Mammary epithelial cell (primary cell): ENCODE measurements around the gene ENKD1.

Experiments used
- CTCF ChIP-seq, 2 donors: IDR thresholded peaks in 1 of 2; conservative IDR thresholded peaks in 1 of 2; 2 replicates each; pipeline ENCODE4 v1.5.1; 2011 to 2012; ENCODE audit warnings: inconsistent platforms in 2 of 2, low read length in 2 of 2, mild to moderate bottlenecking in 2 of 2, control low read depth in 1 of 2, low read depth in 1 of 2; ENCODE audit not compliant: insufficient read depth in 1 of 2; ENCODE audit errors: extremely low read depth in 1 of 2
- EZH2 ChIP-seq: IDR thresholded peaks from 2 replicates; pipeline ENCODE4 v1.6.1; 2012; ENCODE audit warnings: low read length, inconsistent platforms, borderline replicate concordance

- TF ChIP-seq CTCF (conservative IDR thresholded peaks at IDR 0.05 in 1 of 2, IDR thresholded peaks at IDR 0.05 in 1 of 2; ENCODE audit: extremely low read depth in 1 of 2, insufficient read depth in 1 of 2, low read depth in 1 of 2, low read length in 2 of 2) (no peak), EZH2 (no peak)
Measured at GRCh38 chr16:67699265-67699664, 32.7 kb upstream of the ENKD1 start.
